Aorta (tissue), 5 donors: ENCODE measurements around the gene PPL. TPM values are rescaled to one million over a fixed set of nuclear protein-coding genes. Genes with fewer than 3 reads are reported as not detected.

Experiments
- ATAC-seq: fragments of 200-7000 bp; cut with Tn5 transposase; one replicate; pipeline ENCODE4 v1.9.1; 2022; ENCODE audit warnings: moderate library complexity; ENCODE audit not compliant: low FRiP score
- DNase-seq, 2 donors: peaks; one replicate each; pipeline ENCODE4 v3.0.0-alpha.2; 2020
- H3K27ac ChIP-seq, 2 donors: one replicate each; pipeline ENCODE4 v1.5.1; 2013; ENCODE audit warnings: low read length in 2 of 2, mild to moderate bottlenecking in 2 of 2, moderate library complexity in 2 of 2, control low read depth in 1 of 2, inconsistent platforms in 1 of 2, low read depth in 1 of 2
- H3K27me3 ChIP-seq, 2 donors: one replicate each; pipeline ENCODE4 v1.6.1; 2013; ENCODE audit warnings: control low read depth in 1 of 2, low read length in 1 of 2, mild to moderate bottlenecking in 1 of 2, moderate library complexity in 1 of 2; ENCODE audit not compliant: insufficient read depth in 2 of 2, control insufficient read depth in 1 of 2
- H3K36me3 ChIP-seq, 2 donors: one replicate each; pipeline ENCODE4 v1.6.1; 2013; ENCODE audit warnings: control low read depth in 1 of 2, low read length in 1 of 2, mild to moderate bottlenecking in 1 of 2; ENCODE audit not compliant: insufficient read depth in 2 of 2, control insufficient read depth in 1 of 2
- H3K4me1 ChIP-seq, 2 donors: one replicate each; pipeline ENCODE4 v1.6.1; 2013; ENCODE audit warnings: low read length in 2 of 2, control low read depth in 1 of 2, mild to moderate bottlenecking in 1 of 2, moderate library complexity in 1 of 2; ENCODE audit not compliant: insufficient read depth in 2 of 2, control insufficient read depth in 1 of 2
- H3K4me3 ChIP-seq, 2 donors: one replicate each; pipeline ENCODE4 v1.5.1; 2013; ENCODE audit warnings: low read length in 2 of 2, control low read depth in 1 of 2, mild to moderate bottlenecking in 1 of 2
- H3K9me3 ChIP-seq: one replicate; pipeline ENCODE4 v1.6.1; 2013; ENCODE audit warnings: mild to moderate bottlenecking, low read length; ENCODE audit not compliant: control insufficient read depth
- WGBS, 2 donors: extraction: QIAGEN DNeasy Blood & Tissue Kit; methylation state at CpG; one replicate each; pipeline ENCODE4 v1.1.7; 2013; 5-methylcytosine and 5-hydroxymethylcytosine counted together
- intact Hi-C, 2 donors: fragments of 100-400 bp; cut with DNase I; formaldehyde crosslinking; loops; one replicate each; pipeline versions ENCODE4 v1.14.2 to v1.15.0; 2022
- polyA plus RNA-seq, 2 donors: library from polyadenylated mRNA; stranded (reverse); fragments of 200-250 nt; gene quantifications; one replicate each; pipeline ENCODE4 v1.2.3, GENCODE V29; 2013
- total RNA-seq, 2 donors: library from RNA; stranded (reverse); fragmentation: NEBNext Ultra II Directional; extraction: Animal tissue kit (Norgen Biotek cat#: 25700); gene quantifications; one replicate each; pipeline ENCODE4 v1.2.1, GENCODE V29; 2021
- donor health status: healthy with polysubstance abuse.
- donor health status: Bipolar disorder and iron deficiency.
- donor health status: DM: no; HTN: no; CAD: no.
- donor health status: DM: no; HTN: no; CAD: no.
- donor health status: DM: yes; HTN: yes; CAD: no.

The PPL gene
- total and polyA plus RNA-seq, 4 donors, result 5.9 to 23.9 (median 17.4) TPM

DNA sequence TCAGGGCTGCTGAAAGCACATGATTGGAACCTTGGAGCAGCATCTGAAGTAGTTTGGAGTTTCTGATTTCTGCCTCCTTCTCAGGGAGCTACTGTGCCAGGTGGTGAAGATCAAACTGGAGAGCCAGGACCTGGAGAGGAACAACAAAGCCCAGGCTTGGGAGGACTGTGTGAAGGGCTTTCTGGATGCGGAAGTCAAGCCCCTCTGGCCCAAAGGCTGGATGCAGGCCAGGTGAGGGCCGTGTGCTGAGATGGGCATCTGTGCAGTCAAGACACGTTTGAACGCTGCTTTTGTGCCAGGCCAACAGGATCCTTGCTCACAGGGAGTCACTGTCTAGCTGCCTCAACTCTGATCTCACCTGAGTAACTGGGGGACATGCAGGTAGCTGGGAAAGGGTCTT, 65.9 kb downstream of the PPL start:
- DNase-seq (no peak), ATAC-seq (no peak)
- Histone ChIP-seq H3K36me3 (peaks cover 0 to 24% of the 10 kb centered on the region in 2 donors), H3K27me3 (no peaks in the 10 kb centered on the region), H3K4me1 (no peaks in the 10 kb centered on the region), H3K4me3 (no peak overlapping the region), H3K9me3 (no peaks in the 10 kb centered on the region), H3K27ac (no peak overlapping the region)
- WGBS, 2 donors, result 77 to 78% methylated on average over 4 of the region's 4 CpGs
- intact Hi-C loops, result no loop called here

DNA sequence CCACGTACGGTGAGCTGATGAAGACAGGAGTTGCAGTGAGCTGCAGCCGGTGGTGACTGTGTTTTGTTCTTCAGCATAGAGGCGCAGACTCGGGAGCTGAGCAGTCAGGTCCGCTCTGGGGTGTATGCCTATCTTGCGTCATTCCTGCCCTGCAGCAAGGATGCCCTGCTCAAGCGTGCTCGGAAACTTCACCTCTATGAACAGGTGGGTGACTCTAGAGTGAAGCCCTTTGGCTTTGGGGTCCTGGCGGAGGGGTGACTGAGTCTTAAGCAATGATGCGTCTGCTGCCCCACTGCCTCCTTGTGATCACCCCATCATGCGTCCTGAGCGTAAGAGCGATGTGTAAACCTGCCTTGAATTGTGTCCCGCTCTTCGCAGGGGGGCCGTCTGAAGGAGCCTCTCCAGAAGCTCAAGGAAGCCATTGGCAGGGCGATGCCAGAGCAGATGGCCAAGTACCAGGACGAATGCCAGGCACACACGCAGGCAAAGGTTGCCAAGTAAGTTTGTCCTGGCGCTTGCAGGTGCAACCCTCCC, 66.7 kb downstream of the PPL start:
- ATAC-seq, result no peak
- peaks cover 0 to 23% of the 10 kb centered on the region in 2 donors for H3K36me3 ChIP-seq
- no peaks in the 10 kb centered on the region for H3K27me3 ChIP-seq
- no peaks in the 10 kb centered on the region for H3K4me1 ChIP-seq
- DNase-seq, result no peak
- 82 to 86% methylated on average over 21 of the region's 21 CpGs for WGBS, 2 donors
- intact Hi-C loops, result no loop called here
- H3K9me3 ChIP-seq, result no peaks in the 10 kb centered on the region
- H3K4me3 ChIP-seq, result no peak overlapping the region
- no peak overlapping the region for H3K27ac ChIP-seq

DNA sequence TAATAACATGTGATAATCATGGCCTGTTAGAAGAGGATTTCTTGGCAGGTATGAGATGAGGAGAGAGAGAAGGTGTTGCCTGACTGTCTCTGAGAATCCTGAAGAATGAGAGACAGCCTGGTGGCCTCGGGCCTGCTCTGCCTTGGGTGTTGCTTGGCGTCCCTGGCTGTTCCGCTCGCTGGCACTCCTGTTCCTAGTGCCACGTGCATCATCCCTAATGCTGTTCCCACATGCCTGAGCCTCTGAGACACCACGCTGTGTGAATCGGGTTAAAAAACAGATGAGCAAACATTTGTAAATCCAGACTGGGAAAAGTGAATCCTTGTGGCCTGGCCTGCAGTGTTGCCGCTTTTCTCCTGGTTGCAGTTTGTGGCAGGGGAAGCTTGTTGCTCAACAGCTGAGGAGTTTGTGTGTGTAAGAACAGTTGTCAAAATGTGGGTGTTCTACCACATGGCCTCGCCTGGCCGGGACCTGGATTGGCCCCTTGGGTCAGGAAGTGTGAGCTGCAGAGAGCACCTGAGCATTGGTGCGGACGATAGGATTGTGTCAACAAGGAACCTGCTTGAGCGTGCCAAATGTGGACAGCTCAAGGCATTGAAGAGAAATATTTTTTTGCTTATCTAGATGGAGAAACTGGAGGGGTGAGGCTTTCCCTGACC, 67.7 kb downstream of the PPL start:
- Histone ChIP-seq H3K4me3 (no peak overlapping the region), H3K27me3 (no peaks in the 10 kb centered on the region), H3K4me1 (no peaks in the 10 kb centered on the region), H3K9me3 (no peaks in the 10 kb centered on the region), H3K36me3 (peaks cover 0 to 15% of the 10 kb centered on the region in 2 donors), H3K27ac (no peak overlapping the region)
- intact Hi-C loops, result no loop called here
- no peak for ATAC-seq
- 78 to 82% methylated on average over 13 of the region's 13 CpGs for WGBS, 2 donors
- no peak for DNase-seq

DNA sequence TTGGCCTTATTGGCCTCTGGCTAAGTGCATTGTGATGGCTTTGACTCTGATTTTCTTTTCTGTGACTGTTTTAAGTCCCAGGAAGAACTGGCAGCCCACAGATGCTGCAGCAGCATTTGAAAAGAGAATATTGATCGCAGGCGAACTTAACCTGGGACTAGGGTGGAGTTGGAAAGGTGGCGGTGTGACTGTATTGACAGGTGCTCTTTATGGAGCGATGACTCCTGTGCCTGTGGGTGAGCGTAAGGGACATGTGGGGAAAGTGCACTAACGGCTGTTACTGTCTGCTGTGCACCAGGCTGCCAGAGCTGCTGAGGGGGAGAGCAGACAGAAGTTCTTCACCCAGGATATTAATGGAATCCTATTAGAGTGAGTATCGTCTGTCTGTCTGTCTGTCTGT, 68.4 kb downstream of the PPL start:
- Histone ChIP-seq H3K36me3 (peaks cover 0 to 13% of the 10 kb centered on the region in 2 donors), H3K9me3 (no peaks in the 10 kb centered on the region), H3K27ac (no peak overlapping the region), H3K27me3 (no peaks in the 10 kb centered on the region), H3K4me3 (no peak overlapping the region), H3K4me1 (peaks cover 0 to 2% of the 10 kb centered on the region in 2 donors)
- no peak for DNase-seq
- intact Hi-C loops, result no loop called here
- WGBS, 2 donors, result 88 to 89% methylated on average over 7 of the region's 7 CpGs
- no peak for ATAC-seq

DNA sequence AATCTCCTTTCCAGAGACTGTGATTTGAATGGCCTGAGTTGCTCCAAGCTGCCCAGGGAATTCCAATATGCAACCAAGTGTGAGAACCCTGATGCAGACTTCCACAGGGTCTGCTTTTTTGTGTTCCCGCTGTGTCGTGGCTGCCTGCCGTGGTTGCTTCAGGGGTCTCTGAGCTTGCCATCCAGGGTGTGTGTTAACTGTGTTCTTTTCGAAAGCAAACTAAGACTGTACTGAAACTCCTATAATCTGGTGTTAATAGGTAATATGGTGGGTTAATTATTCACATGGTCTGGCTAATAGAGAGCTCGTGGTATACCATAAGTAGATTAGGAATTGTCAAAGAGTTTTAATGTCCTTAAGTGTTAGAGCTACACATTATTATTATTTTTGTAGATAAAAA, 68.9 kb downstream of the PPL start:
- no peak overlapping the region for H3K27ac ChIP-seq
- DNase-seq, result no peak
- 86 to 88% methylated on average over 5 of the region's 5 CpGs for WGBS, 2 donors
- H3K9me3 ChIP-seq, result no peaks in the 10 kb centered on the region
- intact Hi-C loops, result no loop called here
- H3K27me3 ChIP-seq, result no peaks in the 10 kb centered on the region
- H3K4me1 ChIP-seq, result peaks cover 0 to 2% of the 10 kb centered on the region in 2 donors
- no peak for ATAC-seq
- no peak overlapping the region for H3K4me3 ChIP-seq
- H3K36me3 ChIP-seq, result peaks cover 0 to 12% of the 10 kb centered on the region in 2 donors

DNA sequence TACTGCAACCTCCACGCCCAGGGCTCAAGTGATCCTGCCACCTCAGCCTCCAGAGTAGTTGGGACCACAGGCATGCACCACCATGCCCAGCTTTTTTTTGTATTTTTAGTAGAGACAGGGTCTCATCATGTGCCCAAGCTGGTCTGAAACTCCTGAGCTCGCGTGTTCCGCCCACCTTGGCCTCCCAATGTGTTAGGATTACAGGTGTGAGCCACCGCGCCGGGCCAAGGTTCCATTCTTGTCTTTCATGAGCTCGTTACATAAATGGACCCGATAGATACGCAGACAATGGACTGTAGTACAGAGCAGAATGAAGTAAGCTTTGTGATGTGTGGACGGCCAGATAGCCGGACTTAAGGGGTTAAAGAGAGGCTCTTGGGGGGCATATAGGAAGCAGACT, 70.4 kb downstream of the PPL start:
- Histone ChIP-seq H3K27ac (no peak overlapping the region), H3K36me3 (peaks cover 0 to 8% of the 10 kb centered on the region in 2 donors), H3K9me3 (no peaks in the 10 kb centered on the region), H3K4me3 (no peak overlapping the region), H3K27me3 (no peaks in the 10 kb centered on the region), H3K4me1 (peaks cover 0 to 2% of the 10 kb centered on the region in 2 donors)
- 94 to 97% methylated on average over 12 of the region's 12 CpGs for WGBS, 2 donors
- DNase-seq, result no peak
- no peak for ATAC-seq
- intact Hi-C loops, result no loop called here

DNA sequence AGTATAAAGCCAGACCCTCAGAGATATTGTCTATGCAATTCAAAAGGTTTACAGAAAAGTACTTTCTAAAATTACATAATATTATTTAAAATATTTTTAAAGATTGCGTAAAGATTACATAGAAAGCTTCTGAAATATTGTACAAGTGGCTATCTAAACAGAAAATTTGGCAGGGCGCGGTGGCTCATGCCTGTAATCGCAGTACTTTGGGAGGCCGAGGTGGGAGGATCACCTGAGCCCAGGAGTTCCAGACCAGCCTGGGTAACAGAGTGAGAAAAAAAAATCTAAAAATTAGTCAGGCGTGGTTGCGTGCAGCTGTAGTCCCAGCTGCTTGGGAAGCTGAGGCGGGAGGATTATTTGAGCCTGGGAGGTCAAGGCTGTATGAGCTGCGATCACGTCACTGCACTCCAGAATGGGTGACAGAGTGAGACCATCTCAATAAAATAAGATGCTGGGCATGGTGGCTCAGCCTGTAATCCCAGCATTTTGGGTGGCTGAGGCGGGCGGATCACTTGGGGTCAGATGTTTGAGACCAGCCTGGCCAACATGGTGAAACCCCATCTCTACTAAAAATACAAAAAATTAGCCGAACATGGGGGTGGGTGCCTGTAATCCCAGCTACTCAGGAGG, 71.6 kb downstream of the PPL start:
- Histone ChIP-seq H3K9me3 (no peaks in the 10 kb centered on the region), H3K4me1 (peaks cover 0 to 2% of the 10 kb centered on the region in 2 donors), H3K4me3 (no peak overlapping the region), H3K27me3 (no peaks in the 10 kb centered on the region), H3K27ac (no peak overlapping the region), H3K36me3 (peaks cover 0 to 8% of the 10 kb centered on the region in 2 donors)
- intact Hi-C loops, result no loop called here
- ATAC-seq, result no peak
- WGBS, 2 donors, result 95 to 98% methylated on average over 13 of the region's 13 CpGs
- no peak for DNase-seq

DNA sequence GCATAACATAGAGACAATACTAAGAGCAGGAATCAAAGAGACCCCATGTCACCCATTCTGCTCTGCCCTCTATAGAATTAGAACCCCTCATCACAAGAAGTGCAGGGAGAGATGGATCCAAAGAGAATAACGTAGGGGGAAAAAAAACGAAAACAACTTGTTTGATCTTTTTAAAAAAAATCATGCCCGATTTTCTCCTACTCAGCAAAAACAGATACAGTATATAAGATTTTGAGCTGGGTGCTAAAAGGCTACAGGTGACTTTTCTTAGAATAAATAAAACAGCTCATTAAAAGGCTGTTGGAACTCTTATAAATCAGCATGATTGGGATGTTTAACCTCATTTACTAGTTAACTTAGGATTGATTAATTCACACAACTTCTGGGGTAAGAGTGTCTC, 72.2 kb downstream of the PPL start:
- no peak for DNase-seq
- H3K4me1 ChIP-seq, result peaks cover 0 to 2% of the 10 kb centered on the region in 2 donors
- intact Hi-C loops, result no loop called here
- H3K36me3 ChIP-seq, result peaks cover 0 to 8% of the 10 kb centered on the region in 2 donors
- WGBS, 2 donors, result 77 to 82% methylated on average over 3 of the region's 3 CpGs
- H3K4me3 ChIP-seq, result no peak overlapping the region
- ATAC-seq, result no peak
- no peaks in the 10 kb centered on the region for H3K9me3 ChIP-seq
- no peak overlapping the region for H3K27ac ChIP-seq
- H3K27me3 ChIP-seq, result no peaks in the 10 kb centered on the region

DNA sequence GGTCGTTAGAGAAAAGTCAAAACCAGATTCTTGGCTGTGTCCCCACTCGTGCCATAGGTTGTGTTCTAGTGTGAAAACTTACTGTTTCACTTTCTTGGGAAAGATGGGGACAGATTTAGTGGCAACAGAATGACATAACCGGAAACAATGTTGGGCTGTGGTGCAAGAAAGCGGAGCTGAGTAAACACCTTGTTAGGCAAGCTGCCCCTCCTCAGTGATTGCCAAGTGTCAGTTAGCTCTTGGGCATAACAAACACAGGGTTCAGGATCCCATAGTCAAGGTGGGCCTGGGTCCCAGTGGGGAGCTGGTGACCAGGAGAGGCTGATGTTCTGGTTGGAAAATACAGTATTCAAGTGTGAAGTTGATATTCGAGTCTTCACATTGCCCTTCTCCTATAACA, 74.3 kb downstream of the PPL start:
- no peak overlapping the region for H3K27ac ChIP-seq
- peaks cover 0 to 2% of the 10 kb centered on the region in 2 donors for H3K4me1 ChIP-seq
- no peak overlapping the region for H3K4me3 ChIP-seq
- no peaks in the 10 kb centered on the region for H3K27me3 ChIP-seq
- DNase-seq, result no peak
- intact Hi-C loops, result no loop called here
- no peaks in the 10 kb centered on the region for H3K9me3 ChIP-seq
- H3K36me3 ChIP-seq, result peaks cover 3 to 10% of the 10 kb centered on the region in 2 donors
- ATAC-seq, result no peak
- 33 to 46% methylated on average over 5 of the region's 5 CpGs for WGBS, 2 donors
